ENCODE measurements around the gene SLU7. TPM values are rescaled to one million over a fixed set of nuclear protein-coding genes. Genes with fewer than 3 reads are reported as not detected.

Gene SLU7
- total RNA-seq, 1 experiment from 2014 or later: 65.3 TPM

- no peaks in the 10 kb centered on the region for H3K9me2 ChIP-seq (replicated peaks; ENCODE audit: insufficient read depth, low read length)
- no peak overlapping the region for H2AFZ ChIP-seq (ENCODE audit: low read length)
- no peak overlapping the region for H3K9ac ChIP-seq (ENCODE audit: low read length)
- no peak for DNase-seq
- no peaks in the 10 kb centered on the region for H4K20me1 ChIP-seq (ENCODE audit: insufficient read depth, low read depth, low read length)
- no peaks in the 10 kb centered on the region for H3K36me3 ChIP-seq (ENCODE audit: insufficient read depth, low read length)
- H3K4me1 ChIP-seq (ENCODE audit: low read length): peaks cover 7% of the 10 kb centered on the region; the same call in 1 of the 2 replicates
- H3K27me3 ChIP-seq (ENCODE audit: low read length): no peaks in the 10 kb centered on the region
- H3K27ac ChIP-seq (ENCODE audit: low read length): no peak overlapping the region
- H3K79me2 ChIP-seq (ENCODE audit: low read length): no peaks in the 10 kb centered on the region
- H3K9me3 ChIP-seq (ENCODE audit: low read length): no peaks in the 10 kb centered on the region
- no peak overlapping the region for H3K4me2 ChIP-seq (ENCODE audit: low read depth, low read length, poor library complexity, severe bottlenecking)
- H3K4me3 ChIP-seq (ENCODE audit: low read length): no peak overlapping the region
Observed at GRCh38 chr5:160463227-160463626, 44.3 kb upstream of the SLU7 start.

- Histone ChIP-seq H3K4me2 (ENCODE audit: low read depth, low read length, poor library complexity, severe bottlenecking) (no peak overlapping the region), H3K4me3 (ENCODE audit: low read length) (no peak overlapping the region), H3K9ac (ENCODE audit: low read length) (no peak overlapping the region), H3K27me3 (ENCODE audit: low read length) (no peaks in the 10 kb centered on the region), H2AFZ (ENCODE audit: low read length) (no peak overlapping the region), H3K9me3 (ENCODE audit: low read length) (no peaks in the 10 kb centered on the region), H3K27ac (ENCODE audit: low read length) (no peak overlapping the region), H3K79me2 (ENCODE audit: low read length) (no peaks in the 10 kb centered on the region), H3K4me1 (ENCODE audit: low read length) (no peaks in the 10 kb centered on the region), H3K9me2 (replicated peaks; ENCODE audit: insufficient read depth, low read length) (no peaks in the 10 kb centered on the region), H3K36me3 (ENCODE audit: insufficient read depth, low read length) (no peaks in the 10 kb centered on the region), H4K20me1 (ENCODE audit: insufficient read depth, low read depth, low read length) (no peaks in the 10 kb centered on the region)
- DNase-seq: no peak
Observed at GRCh38 chr5:160462167-160462566, 43.3 kb upstream of the SLU7 start.

- Histone ChIP-seq H3K27ac (ENCODE audit: low read length) (no peak overlapping the region), H3K79me2 (ENCODE audit: low read length) (no peaks in the 10 kb centered on the region), H3K9me3 (ENCODE audit: low read length) (no peaks in the 10 kb centered on the region), H3K4me3 (ENCODE audit: low read length) (no peak overlapping the region), H3K4me1 (ENCODE audit: low read length) (no peaks in the 10 kb centered on the region), H3K9me2 (replicated peaks; ENCODE audit: insufficient read depth, low read length) (no peaks in the 10 kb centered on the region), H3K9ac (ENCODE audit: low read length) (no peak overlapping the region), H3K27me3 (ENCODE audit: low read length) (no peaks in the 10 kb centered on the region), H3K36me3 (ENCODE audit: insufficient read depth, low read length) (no peaks in the 10 kb centered on the region), H2AFZ (ENCODE audit: low read length) (no peak overlapping the region), H3K4me2 (ENCODE audit: low read depth, low read length, poor library complexity, severe bottlenecking) (no peak overlapping the region), H4K20me1 (ENCODE audit: insufficient read depth, low read depth, low read length) (no peaks in the 10 kb centered on the region)
- DNase-seq: no peak
Observed at GRCh38 chr5:160461378-160461777, 42.5 kb upstream of the SLU7 start.

GRCh38 chr5:160460377-160461049 is 41.6 kb upstream of the SLU7 start:
- Histone ChIP-seq H3K9ac (ENCODE audit: low read length) (no peak overlapping the region), H3K27me3 (ENCODE audit: low read length) (no peaks in the 10 kb centered on the region), H4K20me1 (ENCODE audit: insufficient read depth, low read depth, low read length) (no peaks in the 10 kb centered on the region), H3K36me3 (ENCODE audit: insufficient read depth, low read length) (no peaks in the 10 kb centered on the region), H2AFZ (ENCODE audit: low read length) (no peak overlapping the region), H3K27ac (ENCODE audit: low read length) (no peak overlapping the region), H3K9me2 (replicated peaks; ENCODE audit: insufficient read depth, low read length) (no peaks in the 10 kb centered on the region), H3K4me3 (ENCODE audit: low read length) (no peak overlapping the region), H3K4me2 (ENCODE audit: low read depth, low read length, poor library complexity, severe bottlenecking) (no peak overlapping the region), H3K4me1 (ENCODE audit: low read length) (no peaks in the 10 kb centered on the region), H3K79me2 (ENCODE audit: low read length) (no peaks in the 10 kb centered on the region), H3K9me3 (ENCODE audit: low read length) (no peaks in the 10 kb centered on the region)
- DNase-seq: no peak

- Histone ChIP-seq H3K27ac (ENCODE audit: low read length) (no peak overlapping the region), H4K20me1 (ENCODE audit: insufficient read depth, low read depth, low read length) (no peaks in the 10 kb centered on the region), H3K4me1 (ENCODE audit: low read length) (no peaks in the 10 kb centered on the region), H3K4me3 (ENCODE audit: low read length) (no peak overlapping the region), H3K9me2 (replicated peaks; ENCODE audit: insufficient read depth, low read length) (no peaks in the 10 kb centered on the region), H3K79me2 (ENCODE audit: low read length) (no peaks in the 10 kb centered on the region), H3K9ac (ENCODE audit: low read length) (no peak overlapping the region), H2AFZ (ENCODE audit: low read length) (no peak overlapping the region), H3K27me3 (ENCODE audit: low read length) (no peaks in the 10 kb centered on the region), H3K9me3 (ENCODE audit: low read length) (no peaks in the 10 kb centered on the region), H3K36me3 (ENCODE audit: insufficient read depth, low read length) (no peaks in the 10 kb centered on the region), H3K4me2 (ENCODE audit: low read depth, low read length, poor library complexity, severe bottlenecking) (no peak overlapping the region)
- no peak for DNase-seq
Observed at GRCh38 chr5:160458806-160459800, 40.2 kb upstream of the SLU7 start.

GRCh38 chr5:160457252-160457651 is 38.4 kb upstream of the SLU7 start:
- Histone ChIP-seq H3K36me3 (ENCODE audit: insufficient read depth, low read length) (no peaks in the 10 kb centered on the region), H3K4me2 (ENCODE audit: low read depth, low read length, poor library complexity, severe bottlenecking) (no peak overlapping the region), H3K27ac (ENCODE audit: low read length) (no peak overlapping the region), H3K4me3 (ENCODE audit: low read length) (no peak overlapping the region), H3K4me1 (ENCODE audit: low read length) (peaks cover 5% of the 10 kb centered on the region; the same call in 1 of the 2 replicates), H3K9ac (ENCODE audit: low read length) (no peak overlapping the region), H2AFZ (ENCODE audit: low read length) (no peak overlapping the region), H4K20me1 (ENCODE audit: insufficient read depth, low read depth, low read length) (no peaks in the 10 kb centered on the region), H3K79me2 (ENCODE audit: low read length) (no peaks in the 10 kb centered on the region), H3K9me3 (ENCODE audit: low read length) (no peaks in the 10 kb centered on the region), H3K9me2 (replicated peaks; ENCODE audit: insufficient read depth, low read length) (no peaks in the 10 kb centered on the region), H3K27me3 (ENCODE audit: low read length) (no peaks in the 10 kb centered on the region)
- DNase-seq: no peak

GRCh38 chr5:160456480-160457177 is 37.7 kb upstream of the SLU7 start:
- H3K9me2 ChIP-seq (replicated peaks; ENCODE audit: insufficient read depth, low read length): no peaks in the 10 kb centered on the region
- no peak for DNase-seq
- H3K4me1 ChIP-seq (ENCODE audit: low read length): peaks cover 5% of the 10 kb centered on the region; the same call in 1 of the 2 replicates
- no peaks in the 10 kb centered on the region for H4K20me1 ChIP-seq (ENCODE audit: insufficient read depth, low read depth, low read length)
- H3K36me3 ChIP-seq (ENCODE audit: insufficient read depth, low read length): no peaks in the 10 kb centered on the region
- no peaks in the 10 kb centered on the region for H3K27me3 ChIP-seq (ENCODE audit: low read length)
- no peak overlapping the region for H2AFZ ChIP-seq (ENCODE audit: low read length)
- no peaks in the 10 kb centered on the region for H3K79me2 ChIP-seq (ENCODE audit: low read length)
- no peak overlapping the region for H3K4me3 ChIP-seq (ENCODE audit: low read length)
- H3K4me2 ChIP-seq (ENCODE audit: low read depth, low read length, poor library complexity, severe bottlenecking): no peak overlapping the region
- no peak overlapping the region for H3K9ac ChIP-seq (ENCODE audit: low read length)
- H3K9me3 ChIP-seq (ENCODE audit: low read length): no peaks in the 10 kb centered on the region
- H3K27ac ChIP-seq (ENCODE audit: low read length): no peak overlapping the region

- H3K9ac ChIP-seq (ENCODE audit: low read length): no peak overlapping the region
- no peaks in the 10 kb centered on the region for H3K9me2 ChIP-seq (replicated peaks; ENCODE audit: insufficient read depth, low read length)
- H2AFZ ChIP-seq (ENCODE audit: low read length): no peak overlapping the region
- no peaks in the 10 kb centered on the region for H3K9me3 ChIP-seq (ENCODE audit: low read length)
- H3K27ac ChIP-seq (ENCODE audit: low read length): no peak overlapping the region
- H3K27me3 ChIP-seq (ENCODE audit: low read length): no peaks in the 10 kb centered on the region
- no peaks in the 10 kb centered on the region for H4K20me1 ChIP-seq (ENCODE audit: insufficient read depth, low read depth, low read length)
- H3K4me1 ChIP-seq (ENCODE audit: low read length): peaks cover 5% of the 10 kb centered on the region; the same call in 1 of the 2 replicates
- H3K4me3 ChIP-seq (ENCODE audit: low read length): no peak overlapping the region
- no peaks in the 10 kb centered on the region for H3K79me2 ChIP-seq (ENCODE audit: low read length)
- DNase-seq: no peak
- H3K4me2 ChIP-seq (ENCODE audit: low read depth, low read length, poor library complexity, severe bottlenecking): no peak overlapping the region
- H3K36me3 ChIP-seq (ENCODE audit: insufficient read depth, low read length): no peaks in the 10 kb centered on the region
Observed at GRCh38 chr5:160455600-160455999, 36.7 kb upstream of the SLU7 start.
